ENCODE results near the gene FAM120B.
A peak's percentile ranks its signal among the peaks of the same experiment; 100 is the strongest.
"Not testable (repeated sequence)": the region's sequence is repeated elsewhere in the genome, so short reads cannot be mapped to it uniquely, and the experiment has no call there.

The FAM120B gene

GRCh38 chr6:170306324-170307079, at the start of gene FAM120B:
Gene FAM120B, plus strand, starts transcription at chr6:170306758. Its CDS starts 10,633 bp downstream, at chr6:170317391.
- DNase-seq: peak; percentile 98

GRCh38 chr6:170257376-170257775, 49.2 kb upstream of the FAM120B start:
- no peak for DNase-seq

- DNase-seq: no peak
Measured at GRCh38 chr6:170258407-170258806, 48.2 kb upstream of the FAM120B start.

- no peak for DNase-seq
Measured at GRCh38 chr6:170259278-170259677, 47.3 kb upstream of the FAM120B start.

- peak; percentile 46 for DNase-seq
Measured at GRCh38 chr6:170260686-170261085, 45.9 kb upstream of the FAM120B start.

- DNase-seq: no peak
Measured at GRCh38 chr6:170261643-170262488, 44.7 kb upstream of the FAM120B start.

GRCh38 chr6:170262489-170263088, 44.0 kb upstream of the FAM120B start:
- no peak for DNase-seq

GRCh38 chr6:170263410-170263809, 43.1 kb upstream of the FAM120B start:
- DNase-seq: no peak

- no peak for DNase-seq
Measured at GRCh38 chr6:170264086-170264485, 42.5 kb upstream of the FAM120B start.

GRCh38 chr6:170264644-170265043, 41.9 kb upstream of the FAM120B start:
- not testable (repeated sequence) for DNase-seq

- DNase-seq: peak; percentile 93
Measured at GRCh38 chr6:170265655-170266054, 40.9 kb upstream of the FAM120B start.

GRCh38 chr6:170266061-170266825, 40.3 kb upstream of the FAM120B start:
- DNase-seq: peak; percentile 90

- no peak for DNase-seq
Measured at GRCh38 chr6:170267688-170268087, 38.9 kb upstream of the FAM120B start.

GRCh38 chr6:170268216-170269129, 38.1 kb upstream of the FAM120B start:
- peak; percentile 76 for DNase-seq

- peak; percentile 98 for DNase-seq
Measured at GRCh38 chr6:170269151-170269845, 37.3 kb upstream of the FAM120B start.

GRCh38 chr6:170269846-170270541, 36.6 kb upstream of the FAM120B start:
- DNase-seq: peak; percentile 44

GRCh38 chr6:170270984-170271593, 35.5 kb upstream of the FAM120B start:
- DNase-seq: no peak

GRCh38 chr6:170271771-170272314, 34.7 kb upstream of the FAM120B start:
- no peak for DNase-seq

GRCh38 chr6:170272341-170273065, 34.1 kb upstream of the FAM120B start:
- DNase-seq: no peak
